Uterus (tissue), 4 donors: ENCODE results near the gene CCNL1. TPM values are rescaled to one million over a fixed set of nuclear protein-coding genes. Genes with fewer than 3 reads are reported as not detected.
"Not testable (repeated sequence)": the region's sequence is repeated elsewhere in the genome, so short reads cannot be mapped to it uniquely, and the experiment has no call there.

Source experiments
- DNase-seq, 2 donors: peaks; one replicate each; pipeline ENCODE4 v3.0.0-alpha.2; 2019 to 2020
- H3K27ac ChIP-seq, 2 donors: fragments of 200-600 bp; sonication (generic); 1 replicate in 1 of 2; 2 replicates in 1 of 2; pipeline ENCODE4 v1.5.1; 2016 to 2018
- H3K27me3 ChIP-seq, 2 donors: fragments of 200-600 bp; sonication (generic); one replicate each; pipeline ENCODE4 v1.5.1; 2018 to 2019; ENCODE audit warnings: control low read depth in 1 of 2
- H3K36me3 ChIP-seq, 2 donors: fragments of 200-600 bp; sonication (generic); one replicate each; pipeline ENCODE4 v1.5.1; 2019; ENCODE audit warnings: control low read depth in 1 of 2
- H3K4me1 ChIP-seq, 2 donors: fragments of 200-600 bp; sonication (generic); one replicate each; pipeline ENCODE4 v1.5.1; 2018 to 2019; ENCODE audit warnings: control low read depth in 1 of 2
- H3K4me3 ChIP-seq, 2 donors: fragments of 200-600 bp; sonication (generic); 1 replicate in 1 of 2; 2 replicates in 1 of 2; pipeline ENCODE4 v1.5.1; 2018 to 2019; ENCODE audit warnings: mild to moderate bottlenecking in 1 of 2
- H3K9me3 ChIP-seq, 2 donors: fragments of 200-600 bp; sonication (generic); one replicate each; pipeline ENCODE4 v1.5.1; 2019; ENCODE audit warnings: control low read depth in 1 of 2
- POLR2A ChIP-seq, 2 donors: fragments of 450-650 bp; IDR thresholded peaks; one replicate each; pipeline ENCODE4 v1.6.1; 2016; ENCODE audit warnings: antibody characterized with exemption in 2 of 2, mild to moderate bottlenecking in 1 of 2, moderate library complexity in 1 of 2
- intact Hi-C: fragments of 100-400 bp; cut with DNase I; formaldehyde crosslinking; loops from one replicate; pipeline ENCODE4 v1.15.1; 2023; ENCODE audit warnings: low total_unique reads
- total RNA-seq, 4 donors: library from RNA; depleted of rRNA in 3 of 4; stranded (reverse); fragments of >200 nt in 3 of 4; gene quantifications; one replicate each; pipeline versions ENCODE4 v1.1.0 to v1.2.4, GENCODE V29; 2014 to 2023
- TF ChIP-seq, protein P1 (sequence below), 4 experiments: fragments of 200-600 bp in 2 of 4; fragments of 450-650 bp in 2 of 4; sonication (generic) in 2 of 4; IDR thresholded peaks; one replicate each; pipeline ENCODE4 v1.5.1; 2016 to 2019; ENCODE audit warnings: antibody characterized with exemption in 4 of 4, mild to moderate bottlenecking in 2 of 4, moderate library complexity in 1 of 4
- donor health status: DM: yes; HTN: yes; CAD: no.

The CCNL1 gene
- total RNA-seq, 4 donors from 2014 or later, result 100 to 252 (median 155) TPM

DNA sequence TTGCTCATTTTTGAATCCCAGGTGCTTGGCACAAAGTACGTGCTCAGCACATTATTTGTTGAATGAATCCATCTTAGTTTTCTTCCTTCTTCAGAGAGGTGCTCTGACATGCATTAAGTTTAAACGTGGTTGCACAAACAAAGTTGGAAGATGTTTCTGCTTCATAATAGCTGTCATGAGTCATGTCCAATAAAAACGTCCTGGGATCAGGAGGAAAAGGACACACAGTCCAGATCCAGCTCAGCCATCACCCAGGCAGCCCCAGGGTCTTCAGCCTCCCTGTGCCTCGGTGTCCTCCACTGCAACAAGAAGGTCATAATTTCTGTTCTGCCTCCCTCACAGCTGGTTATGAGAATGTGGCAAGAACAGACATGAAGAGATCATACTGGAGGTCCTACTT lies 55.4 kb downstream of the CCNL1 start:
- no peak for TF ChIP-seq POLR2A (IDR thresholded peaks at IDR 0.05)
- TF ChIP-seq, protein P1, sequence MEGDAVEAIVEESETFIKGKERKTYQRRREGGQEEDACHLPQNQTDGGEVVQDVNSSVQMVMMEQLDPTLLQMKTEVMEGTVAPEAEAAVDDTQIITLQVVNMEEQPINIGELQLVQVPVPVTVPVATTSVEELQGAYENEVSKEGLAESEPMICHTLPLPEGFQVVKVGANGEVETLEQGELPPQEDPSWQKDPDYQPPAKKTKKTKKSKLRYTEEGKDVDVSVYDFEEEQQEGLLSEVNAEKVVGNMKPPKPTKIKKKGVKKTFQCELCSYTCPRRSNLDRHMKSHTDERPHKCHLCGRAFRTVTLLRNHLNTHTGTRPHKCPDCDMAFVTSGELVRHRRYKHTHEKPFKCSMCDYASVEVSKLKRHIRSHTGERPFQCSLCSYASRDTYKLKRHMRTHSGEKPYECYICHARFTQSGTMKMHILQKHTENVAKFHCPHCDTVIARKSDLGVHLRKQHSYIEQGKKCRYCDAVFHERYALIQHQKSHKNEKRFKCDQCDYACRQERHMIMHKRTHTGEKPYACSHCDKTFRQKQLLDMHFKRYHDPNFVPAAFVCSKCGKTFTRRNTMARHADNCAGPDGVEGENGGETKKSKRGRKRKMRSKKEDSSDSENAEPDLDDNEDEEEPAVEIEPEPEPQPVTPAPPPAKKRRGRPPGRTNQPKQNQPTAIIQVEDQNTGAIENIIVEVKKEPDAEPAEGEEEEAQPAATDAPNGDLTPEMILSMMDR (IDR thresholded peaks at IDR 0.05), result no peak

DNA sequence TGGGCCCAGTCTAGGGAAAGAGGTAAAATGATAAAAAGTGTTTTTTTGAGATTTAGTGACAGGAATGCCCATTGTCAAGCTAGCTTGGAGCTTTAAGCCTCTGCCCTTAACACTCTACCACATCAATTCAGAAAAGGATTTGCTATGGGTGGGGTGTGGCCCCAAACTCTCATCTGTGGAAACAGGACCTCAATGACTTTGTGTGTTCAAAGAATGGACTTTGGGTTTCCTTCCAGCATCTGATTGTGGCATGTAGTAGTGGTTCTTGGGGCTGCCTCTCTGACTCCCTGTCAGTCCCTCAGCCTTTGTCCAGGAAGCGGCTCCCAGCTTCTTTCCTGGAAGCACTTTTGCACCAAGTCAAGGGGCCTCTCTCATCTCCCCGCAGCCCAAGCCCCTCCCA lies 56.1 kb downstream of the CCNL1 start:
- Histone ChIP-seq H3K36me3 (no peaks in the 10 kb centered on the region), H3K4me1 (peaks cover 14 to 23% of the 10 kb centered on the region in 2 donors), H3K9me3 (no peaks in the 10 kb centered on the region), H3K4me3 (no peak overlapping the region), H3K27me3 (no peaks in the 10 kb centered on the region), H3K27ac (peak overlapping the region; percentile 78 to 88)
- no peak for DNase-seq
- TF ChIP-seq, protein P1 (IDR thresholded peaks at IDR 0.05), result no peak
- TF ChIP-seq POLR2A (IDR thresholded peaks at IDR 0.05), result no peak
- intact Hi-C loops, result no loop called here

More for the DNA sequence above, 55.4 kb downstream of the CCNL1 start:
- intact Hi-C loops, result no loop called here
- Histone ChIP-seq H3K4me3 (no peak overlapping the region), H3K27ac (peak overlapping the region; percentile 78 to 88), H3K9me3 (no peaks in the 10 kb centered on the region), H3K27me3 (no peaks in the 10 kb centered on the region), H3K4me1 (peaks cover 20 to 23% of the 10 kb centered on the region in 2 donors), H3K36me3 (no peaks in the 10 kb centered on the region)
- peak; percentile 75 to 87 for DNase-seq

DNA sequence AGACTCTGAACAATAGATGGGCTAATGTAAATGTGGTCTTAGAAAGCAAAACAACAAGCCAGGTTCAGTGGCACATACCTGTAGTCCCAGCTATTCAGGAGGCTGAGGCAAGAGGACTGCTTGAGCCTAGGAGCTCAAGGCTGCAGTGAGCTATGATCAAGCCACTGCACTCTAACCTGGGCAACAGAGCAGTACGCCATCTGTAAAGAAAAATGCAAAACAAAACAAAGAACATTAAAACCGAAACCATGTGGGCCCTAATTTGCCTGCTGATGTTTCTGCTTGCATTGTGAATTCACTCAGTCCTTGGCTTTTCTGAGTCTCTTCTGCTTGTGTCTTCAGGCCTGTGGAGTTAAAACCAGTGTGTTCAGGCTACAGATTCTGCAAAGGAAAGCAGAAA lies 56.7 kb downstream of the CCNL1 start:
- intact Hi-C loops, result no loop called here
- Histone ChIP-seq H3K27ac (peak overlapping the region; percentile 78 to 88), H3K9me3 (no peaks in the 10 kb centered on the region), H3K36me3 (no peaks in the 10 kb centered on the region), H3K27me3 (no peaks in the 10 kb centered on the region), H3K4me3 (no peak overlapping the region), H3K4me1 (peaks cover 9 to 23% of the 10 kb centered on the region in 2 donors)
- no peak for TF ChIP-seq POLR2A (IDR thresholded peaks at IDR 0.05)
- TF ChIP-seq, protein P1 (IDR thresholded peaks at IDR 0.05), result no peak
- DNase-seq, result no peak

DNA sequence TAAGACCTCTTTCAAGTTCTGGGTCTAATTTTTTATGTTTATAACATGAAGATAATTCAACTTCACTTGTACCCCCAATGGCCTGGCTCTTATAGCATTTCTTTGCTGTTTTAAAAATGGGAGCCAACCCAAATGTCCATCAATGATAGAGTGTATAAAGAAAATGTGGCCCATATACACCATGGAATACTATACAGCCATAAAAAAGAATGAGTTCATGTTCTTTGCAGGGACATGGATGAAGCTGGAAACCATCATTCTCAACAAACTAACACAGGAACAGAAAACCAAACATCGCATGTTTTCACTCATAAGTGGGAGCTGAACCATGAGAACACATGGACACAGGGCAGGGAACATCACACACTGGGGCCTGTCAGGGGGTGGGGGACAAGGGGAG lies 57.4 kb downstream of the CCNL1 start:
- H3K9me3 ChIP-seq, H3K27me3 ChIP-seq, intact Hi-C loops, DNase-seq, H3K4me3 ChIP-seq, H3K36me3 ChIP-seq: not testable (repeated sequence)
- Histone ChIP-seq H3K4me1 (peaks cover 9 to 23% of the 10 kb centered on the region in 2 donors), H3K27ac (peak overlapping the region; percentile 78 to 88)

DNA sequence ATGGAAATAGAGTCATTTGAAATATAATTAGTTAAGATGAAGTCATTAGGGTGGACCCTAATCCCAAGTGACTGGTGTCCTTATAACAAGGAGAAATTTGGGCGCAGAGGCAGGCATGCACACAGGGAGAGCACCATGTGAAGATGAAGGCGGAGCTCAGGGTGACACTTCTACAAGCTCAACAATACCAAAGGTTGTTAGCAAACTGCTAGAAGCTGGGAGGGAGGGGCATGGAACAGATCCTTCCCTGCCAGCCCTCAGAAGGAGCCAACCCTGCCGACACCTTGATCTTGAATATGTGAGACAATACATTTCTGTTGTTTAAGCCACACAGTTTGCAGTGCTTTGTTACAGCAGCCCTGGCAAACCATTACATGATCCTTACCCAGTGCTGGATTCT lies 57.8 kb downstream of the CCNL1 start:
- intact Hi-C loops, result no loop called here
- Histone ChIP-seq H3K36me3 (no peaks in the 10 kb centered on the region), H3K27me3 (no peaks in the 10 kb centered on the region), H3K9me3 (no peaks in the 10 kb centered on the region), H3K4me3 (no peak overlapping the region), H3K27ac (peak overlapping the region in 1 of 2 donors; percentile 88), H3K4me1 (peaks cover 9 to 19% of the 10 kb centered on the region in 2 donors)
- no peak for DNase-seq
- TF ChIP-seq, protein P1 (IDR thresholded peaks at IDR 0.05), result no peak
- no peak for TF ChIP-seq POLR2A (IDR thresholded peaks at IDR 0.05)

DNA sequence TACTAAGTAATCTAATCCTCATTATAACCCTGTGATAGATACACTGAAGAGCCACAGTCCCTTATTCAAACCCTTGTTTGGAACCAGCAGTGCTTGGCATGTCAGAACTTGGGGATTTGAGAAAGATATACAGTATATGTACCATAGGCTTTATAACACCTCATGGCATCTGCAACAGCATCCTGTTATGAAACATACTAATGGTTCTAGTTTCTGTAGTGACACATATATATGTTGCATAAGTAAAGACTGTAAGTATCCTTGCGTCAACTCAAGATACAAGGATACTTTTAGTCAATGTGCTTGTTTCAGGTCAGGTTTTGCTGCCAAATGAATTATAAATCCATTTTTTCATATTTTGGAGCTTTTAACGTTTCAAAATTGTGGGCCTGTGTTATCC lies 58.5 kb downstream of the CCNL1 start:
- no peak for TF ChIP-seq POLR2A (IDR thresholded peaks at IDR 0.05)
- TF ChIP-seq, protein P1 (IDR thresholded peaks at IDR 0.05), result no peak

More for the DNA sequence above, 58.5 kb downstream of the CCNL1 start:
- DNase-seq, result no peak
- H3K4me1 ChIP-seq, result peaks cover 9 to 15% of the 10 kb centered on the region in 2 donors
- intact Hi-C loops, result no loop called here
- no peaks in the 10 kb centered on the region for H3K36me3 ChIP-seq
- no peak overlapping the region for H3K4me3 ChIP-seq
- peak overlapping the region in 1 of 2 donors; percentile 68 for H3K27ac ChIP-seq
- H3K27me3 ChIP-seq, result no peaks in the 10 kb centered on the region
- H3K9me3 ChIP-seq, result no peaks in the 10 kb centered on the region
